PC-3 (cell line): ENCODE results near the gene NEMP2.

ENCODE experiments used
- EZH2phosphoT487 ChIP-seq: fragments of 300-600 bp; sonication (generic); IDR thresholded peaks from 2 replicates; pipeline ENCODE4 v1.6.1; 2018; ENCODE audit warnings: mild to moderate bottlenecking, antibody characterized with exemption, low read length, borderline replicate concordance
- TF ChIP-seq, protein P1 (sequence below): fragments of 300-600 bp; sonication (generic); conservative IDR thresholded peaks from 2 replicates; pipeline ENCODE4 v1.5.1; 2017; ENCODE audit warnings: antibody characterized with exemption, low read depth, mild to moderate bottlenecking, low read length

DNA sequence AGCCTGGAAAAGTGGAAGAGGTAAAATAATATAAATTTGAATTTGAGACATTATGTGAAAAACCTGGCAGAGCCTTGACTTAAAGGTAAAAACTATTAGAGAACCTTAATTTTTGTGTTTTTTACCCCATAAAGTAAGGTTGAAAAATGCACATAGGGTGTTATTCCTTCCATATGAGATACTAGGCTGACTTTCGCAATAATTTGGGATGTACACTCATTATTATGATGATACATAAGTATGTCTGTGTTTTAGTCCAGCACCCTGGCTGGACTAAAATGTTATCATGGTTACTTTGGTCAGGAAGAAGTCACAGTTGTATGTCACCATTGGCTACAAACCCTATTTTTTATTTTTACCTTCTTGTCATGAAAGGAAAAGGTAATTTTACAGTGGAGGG lies 19.8 kb downstream of the NEMP2 start:
- TF ChIP-seq, protein P1, sequence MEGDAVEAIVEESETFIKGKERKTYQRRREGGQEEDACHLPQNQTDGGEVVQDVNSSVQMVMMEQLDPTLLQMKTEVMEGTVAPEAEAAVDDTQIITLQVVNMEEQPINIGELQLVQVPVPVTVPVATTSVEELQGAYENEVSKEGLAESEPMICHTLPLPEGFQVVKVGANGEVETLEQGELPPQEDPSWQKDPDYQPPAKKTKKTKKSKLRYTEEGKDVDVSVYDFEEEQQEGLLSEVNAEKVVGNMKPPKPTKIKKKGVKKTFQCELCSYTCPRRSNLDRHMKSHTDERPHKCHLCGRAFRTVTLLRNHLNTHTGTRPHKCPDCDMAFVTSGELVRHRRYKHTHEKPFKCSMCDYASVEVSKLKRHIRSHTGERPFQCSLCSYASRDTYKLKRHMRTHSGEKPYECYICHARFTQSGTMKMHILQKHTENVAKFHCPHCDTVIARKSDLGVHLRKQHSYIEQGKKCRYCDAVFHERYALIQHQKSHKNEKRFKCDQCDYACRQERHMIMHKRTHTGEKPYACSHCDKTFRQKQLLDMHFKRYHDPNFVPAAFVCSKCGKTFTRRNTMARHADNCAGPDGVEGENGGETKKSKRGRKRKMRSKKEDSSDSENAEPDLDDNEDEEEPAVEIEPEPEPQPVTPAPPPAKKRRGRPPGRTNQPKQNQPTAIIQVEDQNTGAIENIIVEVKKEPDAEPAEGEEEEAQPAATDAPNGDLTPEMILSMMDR: no peak
- no peak for TF ChIP-seq EZH2phosphoT487
